T-helper 1 cell treated with Interleukin-12 subunit alpha and Interleukin-12 subunit beta and Interleukin-4 antibody, amounts not matched to agents 30 μg/mL and 1 μg/mL, for 36 hours (primary cell): ENCODE results near the gene ZNHIT6.

ENCODE experiments used
- H3K27ac Mint-ChIP-seq: one replicate; pipeline ENCODE4 v1.8.0; 2021; ENCODE audit warnings: mild to moderate bottlenecking, mixed read lengths
- H3K27me3 Mint-ChIP-seq: one replicate; pipeline ENCODE4 v1.8.0; 2021; ENCODE audit warnings: low read depth, mixed read lengths
- H3K36me3 Mint-ChIP-seq: one replicate; pipeline ENCODE4 v1.8.0; 2021; ENCODE audit warnings: low read depth, mixed read lengths
- H3K4me1 Mint-ChIP-seq: one replicate; pipeline ENCODE4 v1.8.0; 2021; ENCODE audit warnings: low read depth, mixed read lengths
- H3K4me3 Mint-ChIP-seq: one replicate; pipeline ENCODE4 v1.8.0; 2021; ENCODE audit warnings: mild to moderate bottlenecking, moderate library complexity, mixed read lengths
- H3K9me3 Mint-ChIP-seq: one replicate; pipeline ENCODE4 v1.8.0; 2021; ENCODE audit warnings: mixed read lengths

The ZNHIT6 gene

GRCh38 chr1:85604298-85604997 is 103.8 kb downstream of the ZNHIT6 start:
- no peaks in the 10 kb centered on the region for H3K27me3 Mint-ChIP-seq
- no peak overlapping the region for H3K27ac Mint-ChIP-seq
- H3K4me3 Mint-ChIP-seq: no peak overlapping the region
- H3K9me3 Mint-ChIP-seq: peaks cover 7% of the 10 kb centered on the region
- no peaks in the 10 kb centered on the region for H3K36me3 Mint-ChIP-seq
- H3K4me1 Mint-ChIP-seq: no peaks in the 10 kb centered on the region

- no peak overlapping the region for H3K27ac Mint-ChIP-seq
- no peaks in the 10 kb centered on the region for H3K27me3 Mint-ChIP-seq
- no peak overlapping the region for H3K4me3 Mint-ChIP-seq
- no peaks in the 10 kb centered on the region for H3K4me1 Mint-ChIP-seq
- no peaks in the 10 kb centered on the region for H3K36me3 Mint-ChIP-seq
- peaks cover 7% of the 10 kb centered on the region for H3K9me3 Mint-ChIP-seq
Measured at GRCh38 chr1:85603086-85603880, 105.0 kb downstream of the ZNHIT6 start.

- Mint-ChIP-seq H3K36me3 (no peaks in the 10 kb centered on the region), H3K27me3 (no peaks in the 10 kb centered on the region), H3K27ac (no peak overlapping the region), H3K9me3 (peaks cover 7% of the 10 kb centered on the region), H3K4me3 (no peak overlapping the region), H3K4me1 (no peaks in the 10 kb centered on the region)
Measured at GRCh38 chr1:85602571-85602970, 105.7 kb downstream of the ZNHIT6 start.

- H3K27me3 Mint-ChIP-seq: no peaks in the 10 kb centered on the region
- no peaks in the 10 kb centered on the region for H3K36me3 Mint-ChIP-seq
- H3K9me3 Mint-ChIP-seq: peaks cover 7% of the 10 kb centered on the region
- H3K27ac Mint-ChIP-seq: no peak overlapping the region
- no peaks in the 10 kb centered on the region for H3K4me1 Mint-ChIP-seq
- no peak overlapping the region for H3K4me3 Mint-ChIP-seq
Measured at GRCh38 chr1:85601901-85602300, 106.3 kb downstream of the ZNHIT6 start.

GRCh38 chr1:85599681-85600080 is 108.6 kb downstream of the ZNHIT6 start:
- no peak overlapping the region for H3K27ac Mint-ChIP-seq
- H3K9me3 Mint-ChIP-seq: peaks cover 7% of the 10 kb centered on the region
- no peaks in the 10 kb centered on the region for H3K36me3 Mint-ChIP-seq
- H3K4me3 Mint-ChIP-seq: no peak overlapping the region
- no peaks in the 10 kb centered on the region for H3K27me3 Mint-ChIP-seq
- no peaks in the 10 kb centered on the region for H3K4me1 Mint-ChIP-seq
